WI38 (cell line): Measurements from ENCODE around the gene TMEM178A.

Experiments used
- H3K4me3 ChIP-seq: 2 replicates; pipeline ENCODE4 v1.5.1; 2011; ENCODE audit warnings: low read depth, mild to moderate bottlenecking, control low read depth, low read length
- CTCF ChIP-seq: IDR thresholded peaks from 2 replicates; pipeline ENCODE4 v1.5.1; 2012; ENCODE audit warnings: low read depth, mild to moderate bottlenecking, control low read depth, low read length

Gene TMEM178A

GRCh38 chr2:39659765-39660611 lies 5.7 kb upstream of the TMEM178A start:
- no peak overlapping the region for H3K4me3 ChIP-seq
- no peak for TF ChIP-seq CTCF

GRCh38 chr2:39660612-39661236 lies 5.0 kb upstream of the TMEM178A start:
- no peak overlapping the region for H3K4me3 ChIP-seq
- no peak for TF ChIP-seq CTCF

GRCh38 chr2:39661826-39662225 lies 3.9 kb upstream of the TMEM178A start:
- no peak overlapping the region for H3K4me3 ChIP-seq
- TF ChIP-seq CTCF: no peak

GRCh38 chr2:39663187-39663930 lies 2.4 kb upstream of the TMEM178A start:
- no peak overlapping the region for H3K4me3 ChIP-seq
- TF ChIP-seq CTCF: no peak

- H3K4me3 ChIP-seq: no peak overlapping the region
- no peak for TF ChIP-seq CTCF
Observed at GRCh38 chr2:39664232-39664887, 1.4 kb upstream of the TMEM178A start.

- no peak for TF ChIP-seq CTCF
- H3K4me3 ChIP-seq: no peak overlapping the region
Observed at GRCh38 chr2:39664888-39665591, 677 bp upstream of the TMEM178A start.
